Measurements from ENCODE around the gene RNF125. TPM values are rescaled to one million over a fixed set of nuclear protein-coding genes. Genes with fewer than 3 reads are reported as not detected.

RNF125 gene
- polyA plus RNA-seq (2013) = 31.2 TPM

GRCh38 chr18:32018331-32019250 lies at the start of gene RNF125:
Gene RNF125, plus strand, starts transcription at chr18:32018825. Its CDS starts 39 bp downstream, at chr18:32018864.
- Histone ChIP-seq H3K27me3 (replicated peaks in 2 of 5; ENCODE audit: control insufficient read depth in 4 of 5, insufficient read depth in 5 of 5, low read length in 4 of 5) (no peaks in the 10 kb centered on the region), H3K9me3 (ENCODE audit: control extremely low read depth in 1 of 5, control insufficient read depth in 4 of 5, insufficient read depth in 2 of 5, low read depth in 1 of 5, low read length in 4 of 5) (no peaks in the 10 kb centered on the region), H3K4me1 (ENCODE audit: control extremely low read depth in 1 of 4, control insufficient read depth in 4 of 4, insufficient read depth in 4 of 4, low read length in 3 of 4) (peaks cover 15 to 46% (median 39%) of the 10 kb centered on the region in 4 experiments), H3K36me3 (ENCODE audit: control insufficient read depth in 4 of 4, insufficient read depth in 4 of 4, low read length in 3 of 4) (peaks cover 0 to 2% (median 0%) of the 10 kb centered on the region in 4 experiments), H3K27ac (ENCODE audit: insufficient read depth in 1 of 2, low read depth in 1 of 2, low read length in 2 of 2, poor library complexity in 1 of 2, severe bottlenecking in 2 of 2) (peak within 1 kb of the TSS; percentile 74 to 84), H3K4me3 (ENCODE audit: control insufficient read depth in 1 of 7, extremely low read depth in 1 of 7, insufficient read depth in 4 of 7, low read depth in 2 of 7, low read length in 6 of 7) (peak within 1 kb of the TSS; percentile 67 to 98 (median 87))
- WGBS (ENCODE audit: insufficient coverage) = 0% methylated on average over 55 of the region's 66 CpGs
- CTCF ChIA-PET = interaction anchor here (1.0 to 3.8 kb wide), 20 partner anchors 9 to 241 kb away, joined by 3 to 36 read pairs (median 4); partner anchors contain the start of gene TRAPPC8
- POLR2A ChIA-PET = interaction anchor here (0.6 to 2.1 kb wide), 11 partner anchors 9 to 77 kb away, joined by 3 to 15 read pairs (median 5); partner anchors contain the start of genes RNF138 and TRAPPC8
- DNase-seq = peak; percentile 91 to 98 (median 96)

- H3K36me3 ChIP-seq (ENCODE audit: control insufficient read depth in 4 of 4, insufficient read depth in 4 of 4, low read length in 3 of 4) = no peaks in the 10 kb centered on the region
- no peak overlapping the region for H3K27ac ChIP-seq (ENCODE audit: insufficient read depth in 1 of 2, low read depth in 1 of 2, low read length in 2 of 2, poor library complexity in 1 of 2, severe bottlenecking in 2 of 2)
- WGBS (ENCODE audit: insufficient coverage) = 93% methylated on average over 3 of the region's 3 CpGs
- DNase-seq = no peak
- H3K4me1 ChIP-seq (ENCODE audit: control extremely low read depth in 1 of 4, control insufficient read depth in 4 of 4, insufficient read depth in 4 of 4, low read length in 3 of 4) = peaks cover 0 to 1% (median 0%) of the 10 kb centered on the region in 4 experiments
- POLR2A ChIA-PET = interaction anchor here (0.6 kb wide), 1 partner anchor 17 kb away, joined by 3 read pairs; no protein-coding TSS in a partner anchor
- CTCF ChIA-PET = no interaction called here
- peaks cover 0 to 35% (median 24%) of the 10 kb centered on the region in 5 experiments for H3K9me3 ChIP-seq (ENCODE audit: control extremely low read depth in 1 of 5, control insufficient read depth in 4 of 5, insufficient read depth in 2 of 5, low read depth in 1 of 5, low read length in 4 of 5)
- H3K27me3 ChIP-seq (replicated peaks in 2 of 5; ENCODE audit: control insufficient read depth in 4 of 5, insufficient read depth in 5 of 5, low read length in 4 of 5) = no peaks in the 10 kb centered on the region
- no peak overlapping the region for H3K4me3 ChIP-seq (ENCODE audit: control insufficient read depth in 1 of 7, extremely low read depth in 1 of 7, insufficient read depth in 4 of 7, low read depth in 2 of 7, low read length in 6 of 7)
These were observed 48.0 kb upstream of the RNF125 start for GRCh38 chr18:31970617-31971016.

GRCh38 chr18:31973929-31974546 lies 44.6 kb upstream of the RNF125 start:
- Histone ChIP-seq H3K9me3 (ENCODE audit: control extremely low read depth in 1 of 5, control insufficient read depth in 4 of 5, insufficient read depth in 2 of 5, low read depth in 1 of 5, low read length in 4 of 5) (peaks cover 0 to 50% (median 32%) of the 10 kb centered on the region in 5 experiments), H3K4me3 (ENCODE audit: control insufficient read depth in 1 of 7, extremely low read depth in 1 of 7, insufficient read depth in 4 of 7, low read depth in 2 of 7, low read length in 6 of 7) (no peak overlapping the region), H3K27me3 (replicated peaks in 2 of 5; ENCODE audit: control insufficient read depth in 4 of 5, insufficient read depth in 5 of 5, low read length in 4 of 5) (no peaks in the 10 kb centered on the region), H3K27ac (ENCODE audit: insufficient read depth in 1 of 2, low read depth in 1 of 2, low read length in 2 of 2, poor library complexity in 1 of 2, severe bottlenecking in 2 of 2) (no peak overlapping the region), H3K36me3 (ENCODE audit: control insufficient read depth in 4 of 4, insufficient read depth in 4 of 4, low read length in 3 of 4) (no peaks in the 10 kb centered on the region), H3K4me1 (ENCODE audit: control extremely low read depth in 1 of 4, control insufficient read depth in 4 of 4, insufficient read depth in 4 of 4, low read length in 3 of 4) (no peaks in the 10 kb centered on the region)
- ChIA-PET POLR2A (no interaction called here), CTCF (interaction anchor here (0.8 to 1.3 kb wide), 3 partner anchors 10 to 55 kb away, joined by 3 to 4 read pairs (median 3); no protein-coding TSS in a partner anchor)
- WGBS (ENCODE audit: insufficient coverage) = 96% methylated on average over 4 of the region's 4 CpGs
- DNase-seq = peak; percentile 9 to 40 (median 17)

GRCh38 chr18:31976242-31976641 lies 42.4 kb upstream of the RNF125 start:
- ChIA-PET POLR2A (no interaction called here), CTCF (interaction anchor here (1.0 to 2.4 kb wide), 4 partner anchors 9 to 32 kb away, joined by 3 to 16 read pairs (median 5); no protein-coding TSS in a partner anchor)
- 97% methylated on average over 3 of the region's 3 CpGs for WGBS (ENCODE audit: insufficient coverage)
- no peaks in the 10 kb centered on the region for H3K36me3 ChIP-seq (ENCODE audit: control insufficient read depth in 4 of 4, insufficient read depth in 4 of 4, low read length in 3 of 4)
- no peaks in the 10 kb centered on the region for H3K4me1 ChIP-seq (ENCODE audit: control extremely low read depth in 1 of 4, control insufficient read depth in 4 of 4, insufficient read depth in 4 of 4, low read length in 3 of 4)
- no peak overlapping the region for H3K4me3 ChIP-seq (ENCODE audit: control insufficient read depth in 1 of 7, extremely low read depth in 1 of 7, insufficient read depth in 4 of 7, low read depth in 2 of 7, low read length in 6 of 7)
- H3K9me3 ChIP-seq (ENCODE audit: control extremely low read depth in 1 of 5, control insufficient read depth in 4 of 5, insufficient read depth in 2 of 5, low read depth in 1 of 5, low read length in 4 of 5) = peaks cover 0 to 56% (median 32%) of the 10 kb centered on the region in 5 experiments
- no peak for DNase-seq
- H3K27me3 ChIP-seq (replicated peaks in 2 of 5; ENCODE audit: control insufficient read depth in 4 of 5, insufficient read depth in 5 of 5, low read length in 4 of 5) = no peaks in the 10 kb centered on the region
- H3K27ac ChIP-seq (ENCODE audit: insufficient read depth in 1 of 2, low read depth in 1 of 2, low read length in 2 of 2, poor library complexity in 1 of 2, severe bottlenecking in 2 of 2) = no peak overlapping the region

- no peaks in the 10 kb centered on the region for H3K36me3 ChIP-seq (ENCODE audit: control insufficient read depth in 4 of 4, insufficient read depth in 4 of 4, low read length in 3 of 4)
- peak; percentile 20 to 45 (median 40) for DNase-seq
- POLR2A ChIA-PET = interaction anchor here (1.3 kb wide), 1 partner anchor 11 kb away, joined by 3 read pairs; no protein-coding TSS in a partner anchor
- 96% methylated on average over 7 of the region's 9 CpGs for WGBS (ENCODE audit: insufficient coverage)
- H3K4me1 ChIP-seq (ENCODE audit: control extremely low read depth in 1 of 4, control insufficient read depth in 4 of 4, insufficient read depth in 4 of 4, low read length in 3 of 4) = no peaks in the 10 kb centered on the region
- no peak overlapping the region for H3K27ac ChIP-seq (ENCODE audit: insufficient read depth in 1 of 2, low read depth in 1 of 2, low read length in 2 of 2, poor library complexity in 1 of 2, severe bottlenecking in 2 of 2)
- no peaks in the 10 kb centered on the region for H3K27me3 ChIP-seq (replicated peaks in 2 of 5; ENCODE audit: control insufficient read depth in 4 of 5, insufficient read depth in 5 of 5, low read length in 4 of 5)
- H3K9me3 ChIP-seq (ENCODE audit: control extremely low read depth in 1 of 5, control insufficient read depth in 4 of 5, insufficient read depth in 2 of 5, low read depth in 1 of 5, low read length in 4 of 5) = peaks cover 0 to 56% (median 26%) of the 10 kb centered on the region in 5 experiments
- H3K4me3 ChIP-seq (ENCODE audit: control insufficient read depth in 1 of 7, extremely low read depth in 1 of 7, insufficient read depth in 4 of 7, low read depth in 2 of 7, low read length in 6 of 7) = no peak overlapping the region
- CTCF ChIA-PET = interaction anchor here (1.0 to 2.4 kb wide), 4 partner anchors 9 to 42 kb away, joined by 3 to 16 read pairs (median 4); partner anchors contain the start of gene RNF125
These were observed 41.3 kb upstream of the RNF125 start for GRCh38 chr18:31977270-31977872.

GRCh38 chr18:31978616-31979015 lies 40.0 kb upstream of the RNF125 start:
- H3K9me3 ChIP-seq (ENCODE audit: control extremely low read depth in 1 of 5, control insufficient read depth in 4 of 5, insufficient read depth in 2 of 5, low read depth in 1 of 5, low read length in 4 of 5) = peaks cover 0 to 47% (median 25%) of the 10 kb centered on the region in 5 experiments
- no peaks in the 10 kb centered on the region for H3K27me3 ChIP-seq (replicated peaks in 2 of 5; ENCODE audit: control insufficient read depth in 4 of 5, insufficient read depth in 5 of 5, low read length in 4 of 5)
- ChIA-PET POLR2A (interaction anchor here (0.6 kb wide), 1 partner anchor 90 kb away, joined by 4 read pairs; no protein-coding TSS in a partner anchor), CTCF (interaction anchor here (1.1 kb wide), 1 partner anchor 28 kb away, joined by 3 read pairs; no protein-coding TSS in a partner anchor)
- H3K4me3 ChIP-seq (ENCODE audit: control insufficient read depth in 1 of 7, extremely low read depth in 1 of 7, insufficient read depth in 4 of 7, low read depth in 2 of 7, low read length in 6 of 7) = no peak overlapping the region
- H3K4me1 ChIP-seq (ENCODE audit: control extremely low read depth in 1 of 4, control insufficient read depth in 4 of 4, insufficient read depth in 4 of 4, low read length in 3 of 4) = no peaks in the 10 kb centered on the region
- H3K36me3 ChIP-seq (ENCODE audit: control insufficient read depth in 4 of 4, insufficient read depth in 4 of 4, low read length in 3 of 4) = no peaks in the 10 kb centered on the region
- WGBS (ENCODE audit: insufficient coverage) = 97% methylated on average over 5 of the region's 5 CpGs
- no peak overlapping the region for H3K27ac ChIP-seq (ENCODE audit: insufficient read depth in 1 of 2, low read depth in 1 of 2, low read length in 2 of 2, poor library complexity in 1 of 2, severe bottlenecking in 2 of 2)
- DNase-seq = no peak
